ENCODE results near the gene DEPDC1B. TPM values are rescaled to one million over a fixed set of nuclear protein-coding genes. Genes with fewer than 3 reads are reported as not detected.
"Not testable (repeated sequence)": the region's sequence is repeated elsewhere in the genome, so short reads cannot be mapped to it uniquely, and the experiment has no call there.

The DEPDC1B gene
- total RNA-seq, 2 experiments from 2014 or later: 39.0 to 42.3 TPM

DNA sequence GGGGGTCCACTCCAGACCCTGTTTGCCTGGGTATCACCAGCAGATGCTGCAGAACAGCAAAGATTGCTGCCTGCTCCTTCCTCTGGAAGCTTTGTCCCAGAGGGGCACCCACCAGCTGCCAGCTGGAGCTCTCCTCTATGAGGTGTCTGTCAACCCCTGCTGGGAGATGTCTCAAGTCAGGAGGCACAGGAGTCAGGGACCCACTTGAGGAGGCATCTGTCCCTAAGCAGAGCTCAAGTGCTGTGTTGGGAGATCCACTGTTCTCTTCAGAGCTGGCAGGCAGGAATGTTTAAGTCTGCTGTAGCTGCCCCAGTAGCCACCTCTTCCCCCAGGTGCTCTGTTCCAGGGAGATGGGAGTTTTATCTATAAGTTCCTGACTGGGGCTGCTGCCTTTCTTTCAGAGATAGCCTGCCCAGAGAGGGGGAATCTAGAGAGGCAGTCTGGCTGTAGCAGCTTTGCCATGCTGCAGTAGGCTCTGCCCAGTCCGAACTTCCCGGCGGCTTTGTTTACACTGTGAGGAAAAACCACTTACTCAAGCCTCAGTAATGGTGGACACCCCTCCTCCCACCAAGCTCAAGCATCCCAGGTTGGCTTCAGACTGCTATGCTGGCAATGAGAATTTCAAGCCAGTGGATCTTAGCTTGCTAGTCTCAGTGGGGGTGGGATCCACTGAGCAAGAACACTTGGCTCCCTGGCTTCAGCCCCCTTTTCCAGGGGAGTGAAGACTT lies 15.4 kb upstream of the DEPDC1B start:
- POLR2A ChIA-PET: interaction anchor here (1.9 kb wide), 1 partner anchor 15 kb away, joined by 6 read pairs; the partner anchor contains the start of gene DEPDC1B
- H3K36me3 Mint-ChIP-seq (ENCODE audit: low read depth); DNase-seq; H3K4me1 Mint-ChIP-seq; CTCF ChIA-PET; H3K4me3 Mint-ChIP-seq; H3K27ac Mint-ChIP-seq: not testable (repeated sequence)
- peaks cover 10% of the 10 kb centered on the region for H3K9me3 Mint-ChIP-seq
- H3K27me3 Mint-ChIP-seq: peaks cover 16% of the 10 kb centered on the region

DNA sequence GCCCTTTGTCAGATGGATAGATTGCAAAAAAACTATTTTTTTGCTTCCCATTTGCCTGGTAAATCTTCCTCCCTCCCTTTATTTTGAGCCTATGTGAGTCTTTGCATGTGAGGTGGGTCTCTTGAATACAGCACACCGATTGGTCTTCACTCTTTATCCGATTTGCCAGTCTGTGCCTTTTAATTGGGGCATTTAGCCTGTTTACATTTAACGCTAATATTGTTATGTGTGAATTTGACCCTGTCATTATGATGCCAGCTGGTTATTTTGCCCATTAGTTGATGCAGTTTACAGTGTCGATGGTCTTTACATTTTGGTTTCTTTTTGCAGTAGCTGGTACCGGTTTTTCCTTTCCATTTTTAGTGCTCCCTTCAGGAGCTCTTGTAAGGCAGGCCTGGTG lies 13.0 kb upstream of the DEPDC1B start:
- DNase-seq: no peak
- Mint-ChIP-seq H3K27ac (no peak overlapping the region), H3K4me3 (no peak overlapping the region), H3K9me3 (peaks cover 10% of the 10 kb centered on the region), H3K36me3 (ENCODE audit: low read depth) (peaks cover 2% of the 10 kb centered on the region), H3K4me1 (peaks cover 5% of the 10 kb centered on the region), H3K27me3 (peaks cover 10% of the 10 kb centered on the region)
- POLR2A ChIA-PET: interaction anchor here (1.2 kb wide), 1 partner anchor 13 kb away, joined by 4 read pairs; the partner anchor contains the start of gene DEPDC1B
- CTCF ChIA-PET: no interaction called here

DNA sequence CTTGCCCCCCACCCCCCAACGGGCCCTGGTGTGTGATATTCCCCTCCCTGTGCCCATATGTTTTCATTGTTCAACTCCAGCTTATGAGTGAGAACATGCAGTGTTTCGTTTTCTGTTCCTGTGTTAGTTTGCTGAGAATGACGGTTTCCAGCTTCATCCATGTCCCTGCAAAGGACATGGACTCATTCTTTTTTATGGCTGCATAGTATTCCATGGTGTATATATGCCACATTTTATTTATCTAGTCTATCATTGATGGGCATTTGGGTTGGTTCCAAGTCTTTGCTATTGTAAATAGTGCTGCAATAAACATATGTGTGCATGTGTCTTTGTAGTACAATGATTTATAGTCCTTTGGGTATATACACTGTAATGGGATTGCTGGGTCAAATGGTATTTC lies 11.9 kb upstream of the DEPDC1B start:
- H3K27me3 Mint-ChIP-seq: not testable (repeated sequence)

DNA sequence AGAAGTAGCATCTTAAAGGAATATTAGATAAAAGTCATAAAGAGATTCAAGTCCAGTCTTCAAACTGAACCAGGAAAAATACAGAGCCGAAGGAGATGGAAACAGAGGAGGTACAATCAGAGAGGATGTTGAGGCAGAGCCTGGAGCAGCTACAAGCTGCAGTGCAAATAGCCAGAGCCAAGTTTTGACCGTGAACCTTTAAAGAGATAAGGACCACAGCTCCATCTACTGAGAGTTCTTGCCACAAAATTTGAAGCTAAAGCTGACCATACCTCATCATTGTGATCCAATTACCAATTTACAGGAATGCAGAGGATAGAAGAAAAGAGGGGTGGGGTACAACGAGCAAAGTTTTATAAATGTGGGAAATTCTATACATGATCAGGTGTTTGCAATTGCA lies 10.4 kb upstream of the DEPDC1B start:
- Mint-ChIP-seq H3K36me3 (ENCODE audit: low read depth) (peaks cover 2% of the 10 kb centered on the region), H3K27me3 (peaks cover 10% of the 10 kb centered on the region), H3K4me1 (peaks cover 5% of the 10 kb centered on the region), H3K9me3 (peaks cover 8% of the 10 kb centered on the region), H3K27ac (no peak overlapping the region), H3K4me3 (no peak overlapping the region)
- ChIA-PET POLR2A (interaction anchor here (2.4 kb wide), 1 partner anchor 10 kb away, joined by 8 read pairs; the partner anchor contains the start of gene DEPDC1B), CTCF (interaction anchor here (0.7 to 2.1 kb wide), 2 partner anchors 11 kb away, joined by 3 to 8 read pairs; partner anchors contain the start of gene DEPDC1B)
- DNase-seq: no peak

More for the DNA sequence above, 11.9 kb upstream of the DEPDC1B start:
- not testable (repeated sequence) for H3K27ac Mint-ChIP-seq; H3K4me3 Mint-ChIP-seq; H3K36me3 Mint-ChIP-seq (ENCODE audit: low read depth); DNase-seq; H3K9me3 Mint-ChIP-seq; H3K4me1 Mint-ChIP-seq
- ChIA-PET POLR2A (interaction anchor here (2.4 kb wide), 1 partner anchor 12 kb away, joined by 8 read pairs; the partner anchor contains the start of gene DEPDC1B), CTCF (interaction anchor here (0.8 kb wide), 1 partner anchor 12 kb away, joined by 3 read pairs; the partner anchor contains the start of gene DEPDC1B)

DNA sequence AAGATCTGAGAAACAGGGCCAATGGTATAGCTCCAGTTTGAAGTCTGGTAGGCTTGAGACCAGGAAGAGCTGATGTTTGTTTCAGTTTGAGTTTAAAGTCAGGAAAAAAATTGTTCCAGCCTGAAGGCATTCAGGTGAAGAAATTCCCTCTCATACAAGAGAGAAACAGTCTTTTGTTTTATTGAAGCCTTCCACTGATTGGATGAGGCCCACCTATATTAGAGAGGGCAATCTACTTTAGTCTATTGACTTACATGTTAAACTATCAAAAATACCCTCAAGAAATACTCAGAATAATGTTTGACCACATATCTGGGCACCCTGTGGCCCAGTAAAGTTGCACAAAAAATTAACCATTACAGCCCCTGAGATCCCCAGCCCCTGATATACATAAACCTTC lies 5.2 kb upstream of the DEPDC1B start:
- H3K4me3 Mint-ChIP-seq: no peak overlapping the region
- no peak for DNase-seq

DNA sequence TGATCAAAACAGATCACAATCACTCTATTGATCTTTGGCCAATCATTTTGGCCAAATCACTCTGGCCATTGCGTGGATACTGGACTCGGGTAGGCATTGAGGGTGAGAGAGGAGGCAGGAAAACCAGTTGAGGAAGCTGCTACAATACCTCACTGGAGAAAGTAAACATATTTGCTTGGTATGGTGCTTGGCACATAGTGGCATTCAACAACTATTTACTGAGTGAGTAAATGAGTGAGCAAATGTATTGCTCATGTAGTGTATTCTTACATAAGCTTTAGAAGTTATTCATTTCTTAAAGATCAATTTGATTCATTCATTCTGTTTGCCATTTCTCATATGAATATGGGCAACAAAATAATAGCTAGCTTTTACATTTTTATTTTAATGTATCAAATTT lies 4.0 kb upstream of the DEPDC1B start:
- Mint-ChIP-seq H3K4me1 (peaks cover 13% of the 10 kb centered on the region), H3K4me3 (no peak overlapping the region), H3K27me3 (peaks cover 7% of the 10 kb centered on the region), H3K36me3 (ENCODE audit: low read depth) (peaks cover 2% of the 10 kb centered on the region), H3K9me3 (no peaks in the 10 kb centered on the region), H3K27ac (no peak overlapping the region)
- POLR2A ChIA-PET: no interaction called here
- no peak for DNase-seq
- CTCF ChIA-PET: interaction anchor here (0.6 kb wide), 1 partner anchor 30 kb away, joined by 3 read pairs; no protein-coding TSS in a partner anchor

More for the DNA sequence above, 5.2 kb upstream of the DEPDC1B start:
- H3K27me3 Mint-ChIP-seq: peaks cover 8% of the 10 kb centered on the region
- POLR2A ChIA-PET: no interaction called here
- CTCF ChIA-PET: interaction anchor here (1.1 kb wide), 1 partner anchor 36 kb away, joined by 4 read pairs; no protein-coding TSS in a partner anchor
- no peaks in the 10 kb centered on the region for H3K9me3 Mint-ChIP-seq
- H3K36me3 Mint-ChIP-seq (ENCODE audit: low read depth): no peaks in the 10 kb centered on the region
- H3K4me1 Mint-ChIP-seq: peaks cover 10% of the 10 kb centered on the region
- H3K27ac Mint-ChIP-seq: no peak overlapping the region

DNA sequence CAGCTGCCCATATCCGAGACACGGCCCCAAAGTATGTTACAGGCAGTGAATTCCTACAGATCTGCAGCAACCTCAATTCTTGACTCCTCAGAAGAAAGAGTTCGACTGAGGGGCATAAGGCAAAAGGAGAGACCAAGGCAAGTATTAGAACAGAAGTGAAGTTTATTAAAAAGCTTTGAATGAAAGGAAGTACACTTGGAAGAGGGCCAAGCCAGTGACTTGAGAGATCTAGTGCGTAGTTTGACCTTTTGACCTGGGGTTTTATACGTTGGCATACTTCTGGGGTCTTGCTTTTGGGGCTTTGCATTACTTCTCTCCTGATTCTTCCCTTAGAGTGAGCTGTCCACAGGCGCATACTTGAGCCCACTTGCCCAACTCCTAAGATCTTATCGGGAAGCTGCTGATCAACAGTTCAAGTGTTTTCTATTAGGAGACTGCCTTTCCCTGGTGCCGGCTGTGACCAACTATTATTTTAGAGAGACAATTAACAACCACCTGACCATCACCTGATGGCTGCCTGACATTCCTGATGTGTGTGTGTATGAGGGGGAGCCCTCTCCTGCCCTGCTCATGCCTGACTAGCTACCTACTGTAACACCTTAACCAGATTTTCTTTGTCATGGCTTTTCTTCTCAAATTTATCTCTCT lies 1.5 kb upstream of the DEPDC1B start:
- DNase-seq: no peak
- Mint-ChIP-seq H3K4me1 (peaks cover 32% of the 10 kb centered on the region), H3K27me3 (peaks cover 7% of the 10 kb centered on the region), H3K9me3 (no peaks in the 10 kb centered on the region), H3K27ac (no peak overlapping the region), H3K4me3 (no peak overlapping the region), H3K36me3 (ENCODE audit: low read depth) (peaks cover 9% of the 10 kb centered on the region)
- POLR2A ChIA-PET: no interaction called here
- CTCF ChIA-PET: interaction anchor here (1.2 to 3.2 kb wide), 3 partner anchors 13 to 32 kb away, joined by 3 to 11 read pairs (median 4); no protein-coding TSS in a partner anchor

DNA sequence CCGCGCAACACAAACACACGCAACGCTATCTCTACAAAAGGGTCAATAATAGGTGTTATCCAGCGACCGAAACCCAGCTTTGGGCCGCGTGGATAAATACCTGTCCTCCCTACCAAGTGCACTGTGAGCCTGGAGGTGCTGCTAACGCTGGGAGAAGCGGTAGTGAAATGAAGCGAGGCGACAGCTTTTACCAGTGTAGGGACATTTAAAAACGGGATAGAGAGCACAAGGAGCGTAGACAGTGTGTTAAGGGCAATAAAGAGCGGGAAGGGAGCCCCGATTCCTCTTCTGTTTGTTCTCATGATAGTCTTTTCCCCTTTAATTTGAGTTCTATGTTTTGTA lies 421 bp upstream of the DEPDC1B start:
- CTCF ChIA-PET: interaction anchor here (0.9 to 4.1 kb wide), 9 partner anchors 9 to 143 kb away, joined by 3 to 31 read pairs (median 8); partner anchors contain the start of gene ELOVL7
- H3K36me3 Mint-ChIP-seq (ENCODE audit: low read depth): peaks cover 11% of the 10 kb centered on the region

DNA sequence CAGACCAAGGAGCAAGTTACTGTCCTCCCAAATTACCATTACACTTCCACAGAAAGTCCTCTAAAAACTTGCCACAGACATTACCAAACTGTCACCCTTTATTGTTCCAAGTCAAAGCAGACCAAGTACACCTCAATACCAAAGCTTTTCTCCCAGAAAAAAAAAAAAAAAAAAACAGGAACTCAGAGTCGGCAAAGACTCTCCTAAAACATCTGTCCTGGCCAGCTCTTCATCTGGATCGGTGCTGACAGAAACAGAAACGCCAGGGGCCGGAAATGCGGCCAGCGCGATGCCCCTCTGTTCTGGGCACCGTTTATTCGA lies 718 bp downstream of the DEPDC1B start:
- no peak for DNase-seq
- ChIA-PET POLR2A (interaction anchor here (0.6 to 2.1 kb wide), 12 partner anchors 8 to 1704 kb away, joined by 3 to 24 read pairs (median 4); partner anchors contain the start of genes DIMT1, ERCC8 and NDUFAF2), CTCF (interaction anchor here (0.6 to 4.1 kb wide), 10 partner anchors 9 to 144 kb away, joined by 3 to 31 read pairs (median 6); partner anchors contain the start of gene ELOVL7)
- peaks cover 7% of the 10 kb centered on the region for H3K27me3 Mint-ChIP-seq
- peak overlapping the region; percentile 90 for H3K4me3 Mint-ChIP-seq
- H3K9me3 Mint-ChIP-seq: peaks cover 5% of the 10 kb centered on the region
- H3K36me3 Mint-ChIP-seq (ENCODE audit: low read depth): peaks cover 18% of the 10 kb centered on the region
- peaks cover 32% of the 10 kb centered on the region for H3K4me1 Mint-ChIP-seq
- H3K27ac Mint-ChIP-seq: peak overlapping the region; percentile 85

More for the DNA sequence above, 421 bp upstream of the DEPDC1B start:
- H3K4me3 Mint-ChIP-seq: peak overlapping the region; percentile 90
- peaks cover 32% of the 10 kb centered on the region for H3K4me1 Mint-ChIP-seq
- POLR2A ChIA-PET: interaction anchor here (0.7 to 2.1 kb wide), 11 partner anchors 10 to 631 kb away, joined by 3 to 24 read pairs (median 4); partner anchors contain the start of genes ERCC8 and NDUFAF2
- peaks cover 7% of the 10 kb centered on the region for H3K27me3 Mint-ChIP-seq
- H3K27ac Mint-ChIP-seq: peak overlapping the region; percentile 85
- peaks cover under 1% of the 10 kb centered on the region for H3K9me3 Mint-ChIP-seq
- DNase-seq: no peak

DNA sequence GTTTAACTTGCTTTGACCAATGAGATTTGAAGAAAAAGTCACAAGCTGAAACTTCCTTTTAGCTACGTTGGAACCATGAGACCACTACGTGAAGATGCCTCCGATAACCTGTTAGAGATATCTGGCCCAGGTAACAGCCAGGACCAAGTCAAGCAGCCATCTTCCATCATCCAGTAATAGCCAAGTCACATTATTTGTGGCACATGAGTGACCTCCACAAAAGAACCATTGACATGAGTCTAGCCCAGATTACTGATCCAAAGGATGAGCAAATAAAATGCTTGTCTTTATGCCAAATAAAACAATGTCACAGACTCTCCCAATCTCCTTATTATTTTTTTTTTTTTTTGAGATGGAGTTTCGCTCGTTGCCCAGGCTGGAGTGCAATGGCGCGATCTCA lies 1.6 kb downstream of the DEPDC1B start:
- no peak for DNase-seq
- peaks cover 32% of the 10 kb centered on the region for H3K4me1 Mint-ChIP-seq
- peaks cover 1% of the 10 kb centered on the region for H3K27me3 Mint-ChIP-seq
- H3K4me3 Mint-ChIP-seq: peak overlapping the region; percentile 90
- POLR2A ChIA-PET: interaction anchor here (1.8 kb wide), 1 partner anchor 633 kb away, joined by 5 read pairs; no protein-coding TSS in a partner anchor
- no peak overlapping the region for H3K27ac Mint-ChIP-seq
- peaks cover 5% of the 10 kb centered on the region for H3K9me3 Mint-ChIP-seq
- H3K36me3 Mint-ChIP-seq (ENCODE audit: low read depth): peaks cover 23% of the 10 kb centered on the region
- CTCF ChIA-PET: interaction anchor here (0.7 to 4.1 kb wide), 3 partner anchors 10 to 29 kb away, joined by 3 to 31 read pairs (median 11); no protein-coding TSS in a partner anchor

DNA sequence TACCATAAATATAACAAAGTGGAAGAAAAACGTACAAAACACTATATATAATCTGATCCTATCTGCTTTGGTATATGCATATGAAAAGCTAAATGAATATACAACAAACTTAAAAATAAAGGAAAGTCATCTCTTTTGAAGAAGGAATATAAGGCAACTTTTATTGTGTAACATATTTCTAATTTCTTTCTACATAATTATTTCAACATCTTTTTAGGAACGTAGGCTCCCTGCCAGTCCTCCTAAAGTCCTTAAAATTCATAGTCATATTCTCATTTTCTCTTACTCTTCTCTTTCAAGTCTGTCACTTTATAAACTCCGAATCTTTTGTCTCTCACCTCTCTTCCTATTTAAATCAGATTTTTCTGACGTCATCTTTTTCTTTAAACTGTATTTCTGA lies 9.6 kb downstream of the DEPDC1B start:
- no peak overlapping the region for H3K27ac Mint-ChIP-seq
- H3K4me1 Mint-ChIP-seq: peaks cover 1% of the 10 kb centered on the region
- H3K27me3 Mint-ChIP-seq: no peaks in the 10 kb centered on the region
- no peak overlapping the region for H3K4me3 Mint-ChIP-seq
- peaks cover 30% of the 10 kb centered on the region for H3K36me3 Mint-ChIP-seq (ENCODE audit: low read depth)
- ChIA-PET CTCF (interaction anchor here (2.0 kb wide), 1 partner anchor 21 kb away, joined by 7 read pairs; no protein-coding TSS in a partner anchor), POLR2A (interaction anchor here (0.7 to 0.9 kb wide), 2 partner anchors 9 kb away, joined by 3 to 4 read pairs; partner anchors contain the start of gene DEPDC1B)
- DNase-seq: no peak
- peaks cover 4% of the 10 kb centered on the region for H3K9me3 Mint-ChIP-seq

DNA sequence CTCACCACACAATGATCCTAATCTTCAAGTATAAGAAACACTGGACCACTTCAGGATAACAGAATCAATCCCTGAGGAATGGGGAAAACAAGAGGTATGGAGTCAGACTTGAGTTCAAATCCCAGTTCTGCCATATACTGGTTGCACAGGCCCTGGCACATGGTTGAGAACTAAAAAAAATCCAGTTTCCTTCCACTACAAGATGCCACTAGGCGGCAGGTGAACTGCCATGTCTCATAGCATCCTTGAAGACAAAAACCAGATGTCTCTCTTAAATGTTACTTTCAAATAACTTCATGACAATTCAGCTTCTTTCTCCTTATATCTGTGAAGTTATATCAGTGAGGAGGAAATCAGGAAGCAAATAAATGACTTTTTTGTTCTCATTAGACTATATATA lies 11.0 kb downstream of the DEPDC1B start:
- H3K27ac Mint-ChIP-seq: no peak overlapping the region
- no peaks in the 10 kb centered on the region for H3K27me3 Mint-ChIP-seq
- no peaks in the 10 kb centered on the region for H3K9me3 Mint-ChIP-seq
- peaks cover 1% of the 10 kb centered on the region for H3K4me1 Mint-ChIP-seq
- peaks cover 33% of the 10 kb centered on the region for H3K36me3 Mint-ChIP-seq (ENCODE audit: low read depth)
- POLR2A ChIA-PET: interaction anchor here (3.5 kb wide), 1 partner anchor 11 kb away, joined by 23 read pairs; the partner anchor contains the start of gene DEPDC1B
- CTCF ChIA-PET: interaction anchor here (3.8 kb wide), 1 partner anchor 10 kb away, joined by 31 read pairs; the partner anchor contains the start of gene DEPDC1B
- H3K4me3 Mint-ChIP-seq: no peak overlapping the region
- no peak for DNase-seq

All from activated CD4-positive, alpha-beta memory T cell treated with anti-CD3 and anti-CD28 coated beads, Interleukin-2, amount 10 ng/mL, durations not matched to agents 7 days and 5 days (primary cell).